OCI-LY1 (cell line): Measurements from ENCODE around the gene USF2.

Experiments
- EZH2 ChIP-seq: fragments of 200-600 bp; sonication (generic), shearing (Covaris generic); IDR thresholded peaks from 2 replicates; pipeline ENCODE4 v1.8.0; 2017; ENCODE audit warnings: borderline replicate concordance, mixed run types, mild to moderate bottlenecking, antibody characterized with exemption, low read length, moderate library complexity, mixed read lengths
- TF ChIP-seq, protein P1 (sequence below): fragments of 200-600 bp; sonication (generic), shearing (Covaris generic); IDR thresholded peaks from 2 replicates; pipeline ENCODE4 v1.5.1; 2017; ENCODE audit warnings: mild to moderate bottlenecking, antibody characterized with exemption, low read length, moderate library complexity, mixed read lengths

DNA sequence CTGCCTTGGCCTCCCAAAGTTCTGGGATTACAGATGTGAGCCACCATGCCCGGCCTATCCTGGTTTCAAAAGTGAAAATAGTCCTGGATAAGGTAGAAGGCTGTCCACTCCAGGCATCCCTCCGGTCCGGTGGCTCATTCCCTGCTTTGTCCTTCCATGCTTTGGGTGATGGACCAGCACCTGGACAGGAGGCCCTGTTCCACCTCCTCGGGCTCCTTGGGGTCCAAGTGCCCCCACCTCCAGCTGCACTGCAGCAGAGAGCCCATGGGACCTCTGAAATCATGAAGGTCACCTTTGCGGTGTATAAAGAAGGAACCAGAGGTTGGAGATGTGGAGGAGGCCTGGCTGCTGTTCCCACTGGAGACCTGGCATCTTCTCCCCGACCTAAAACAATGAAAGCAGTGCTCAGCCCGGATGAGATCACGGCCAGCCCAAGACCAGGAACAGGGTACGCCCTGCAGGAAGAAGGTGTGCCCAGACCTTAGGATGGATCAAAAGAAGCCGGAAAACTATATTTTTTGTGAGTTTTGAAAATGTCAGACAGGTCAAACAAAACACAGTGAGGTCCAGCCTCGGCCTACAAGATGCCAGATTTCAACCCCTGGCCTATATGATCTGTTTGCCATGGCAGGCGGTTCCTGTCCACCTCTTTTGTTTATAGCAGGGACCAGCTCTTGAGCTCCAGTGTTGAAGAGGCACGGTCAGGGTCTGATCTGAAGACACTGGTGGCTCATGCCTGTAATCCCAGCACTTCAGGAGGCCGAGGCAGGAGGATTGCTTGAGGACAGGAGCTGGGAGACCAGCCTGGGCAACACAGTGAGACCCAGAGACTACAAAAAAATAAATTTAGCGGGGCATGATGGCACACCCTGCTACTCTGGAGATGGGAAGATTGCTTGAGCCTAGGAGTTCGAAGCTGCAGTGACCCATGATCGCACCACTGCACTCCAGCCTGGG, 14.1 kb upstream of the USF2 start:
- TF ChIP-seq, protein P1, sequence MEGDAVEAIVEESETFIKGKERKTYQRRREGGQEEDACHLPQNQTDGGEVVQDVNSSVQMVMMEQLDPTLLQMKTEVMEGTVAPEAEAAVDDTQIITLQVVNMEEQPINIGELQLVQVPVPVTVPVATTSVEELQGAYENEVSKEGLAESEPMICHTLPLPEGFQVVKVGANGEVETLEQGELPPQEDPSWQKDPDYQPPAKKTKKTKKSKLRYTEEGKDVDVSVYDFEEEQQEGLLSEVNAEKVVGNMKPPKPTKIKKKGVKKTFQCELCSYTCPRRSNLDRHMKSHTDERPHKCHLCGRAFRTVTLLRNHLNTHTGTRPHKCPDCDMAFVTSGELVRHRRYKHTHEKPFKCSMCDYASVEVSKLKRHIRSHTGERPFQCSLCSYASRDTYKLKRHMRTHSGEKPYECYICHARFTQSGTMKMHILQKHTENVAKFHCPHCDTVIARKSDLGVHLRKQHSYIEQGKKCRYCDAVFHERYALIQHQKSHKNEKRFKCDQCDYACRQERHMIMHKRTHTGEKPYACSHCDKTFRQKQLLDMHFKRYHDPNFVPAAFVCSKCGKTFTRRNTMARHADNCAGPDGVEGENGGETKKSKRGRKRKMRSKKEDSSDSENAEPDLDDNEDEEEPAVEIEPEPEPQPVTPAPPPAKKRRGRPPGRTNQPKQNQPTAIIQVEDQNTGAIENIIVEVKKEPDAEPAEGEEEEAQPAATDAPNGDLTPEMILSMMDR, result no peak
- TF ChIP-seq EZH2, result no peak
